DND-41 (cell line): ENCODE data around the gene RFTN1.

Experiments
- ATAC-seq: fragments of 200-7000 bp; cut with Tn5 transposase; 3 replicates; pipeline ENCODE4 v1.9.1; 2021; ENCODE audit warnings: low read depth; ENCODE audit not compliant: insufficient read depth
- DNase-seq: peaks from one replicate; pipeline ENCODE4 v3.0.0-alpha.2; 2020
- H2AFZ ChIP-seq: 2 replicates; pipeline ENCODE4 v1.6.0; 2012; ENCODE audit warnings: low read depth, low read length
- H3K27ac ChIP-seq: 2 replicates; pipeline ENCODE4 v1.5.1; 2012; ENCODE audit warnings: low read length, inconsistent platforms
- H3K27me3 ChIP-seq: fragments of 200-600 bp; sonication (generic); 2 replicates; pipeline ENCODE4 v1.6.0; 2012; ENCODE audit warnings: low read length, mild to moderate bottlenecking, inconsistent platforms; ENCODE audit not compliant: insufficient read depth, poor library complexity
- H3K36me3 ChIP-seq: 2 replicates; pipeline ENCODE4 v1.5.1; 2012; ENCODE audit warnings: low read length, inconsistent platforms; ENCODE audit not compliant: insufficient read depth
- H3K4me1 ChIP-seq: 2 replicates; pipeline ENCODE4 v1.5.1; 2012; ENCODE audit warnings: mild to moderate bottlenecking, low read length; ENCODE audit not compliant: insufficient read depth
- H3K4me2 ChIP-seq: 2 replicates; pipeline ENCODE4 v1.6.0; 2012; ENCODE audit warnings: mild to moderate bottlenecking, moderate library complexity, low read length, inconsistent platforms; ENCODE audit not compliant: insufficient read depth
- H3K4me3 ChIP-seq, 2 experiments: fragments of 200-600 bp in 1 of 2; shearing (Covaris generic) in 1 of 2; 2 replicates each; pipeline ENCODE4 v1.5.1; 2012 to 2016; ENCODE audit warnings: inconsistent platforms in 2 of 2, low read length in 2 of 2, mild to moderate bottlenecking in 2 of 2, low read depth in 1 of 2, moderate library complexity in 1 of 2
- H3K79me2 ChIP-seq: 2 replicates; pipeline ENCODE4 v1.6.0; 2012; ENCODE audit warnings: low read length, inconsistent platforms; ENCODE audit not compliant: insufficient read depth
- H3K9ac ChIP-seq: 2 replicates; pipeline ENCODE4 v1.6.0; 2012; ENCODE audit warnings: low read depth, mild to moderate bottlenecking, inconsistent platforms, low read length, moderate library complexity
- H3K9me3 ChIP-seq: 2 replicates; pipeline ENCODE4 v1.5.1; 2012; ENCODE audit warnings: low read length, moderate library complexity, mild to moderate bottlenecking, inconsistent platforms; ENCODE audit not compliant: insufficient read depth, severe bottlenecking
- H4K20me1 ChIP-seq: 2 replicates; pipeline ENCODE4 v1.6.0; 2012; ENCODE audit warnings: low read length; ENCODE audit not compliant: insufficient read depth
- CTCF ChIP-seq: IDR thresholded peaks from 2 replicates; pipeline ENCODE4 v1.5.1; 2012; ENCODE audit warnings: borderline replicate concordance, low read length, moderate library complexity, mild to moderate bottlenecking; ENCODE audit not compliant: poor library complexity, severe bottlenecking; ENCODE audit errors: extremely low read depth
- EZH2 ChIP-seq: IDR thresholded peaks from 3 replicates; pipeline ENCODE4 v1.6.1; 2012; ENCODE audit warnings: borderline replicate concordance, low read depth, mild to moderate bottlenecking, moderate library complexity, low read length, inconsistent platforms; ENCODE audit not compliant: severe bottlenecking

The RFTN1 gene

DNA sequence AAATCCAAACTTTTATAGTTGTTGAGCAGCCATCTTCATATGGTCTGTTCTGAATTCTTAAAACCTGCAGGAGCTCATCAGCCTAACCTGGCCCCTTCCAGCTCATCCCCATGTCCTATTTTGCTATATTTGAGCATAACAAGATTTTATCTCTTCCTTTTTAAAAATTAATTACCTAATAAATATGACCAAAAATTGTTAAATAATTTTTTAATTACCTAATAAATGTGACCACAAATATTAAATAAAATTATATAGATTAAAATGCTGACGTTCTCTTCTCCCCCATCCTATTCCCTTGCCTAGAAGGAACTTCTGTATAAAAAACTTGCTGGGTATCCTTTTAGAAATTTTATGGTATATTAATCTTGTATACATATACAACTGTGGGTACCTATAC, 204.8 kb downstream of the RFTN1 start:
- H3K36me3 ChIP-seq = peaks cover 52% of the 10 kb centered on the region
- H3K4me1 ChIP-seq = peaks cover 98% of the 10 kb centered on the region
- peaks cover 66% of the 10 kb centered on the region for H3K79me2 ChIP-seq

DNA sequence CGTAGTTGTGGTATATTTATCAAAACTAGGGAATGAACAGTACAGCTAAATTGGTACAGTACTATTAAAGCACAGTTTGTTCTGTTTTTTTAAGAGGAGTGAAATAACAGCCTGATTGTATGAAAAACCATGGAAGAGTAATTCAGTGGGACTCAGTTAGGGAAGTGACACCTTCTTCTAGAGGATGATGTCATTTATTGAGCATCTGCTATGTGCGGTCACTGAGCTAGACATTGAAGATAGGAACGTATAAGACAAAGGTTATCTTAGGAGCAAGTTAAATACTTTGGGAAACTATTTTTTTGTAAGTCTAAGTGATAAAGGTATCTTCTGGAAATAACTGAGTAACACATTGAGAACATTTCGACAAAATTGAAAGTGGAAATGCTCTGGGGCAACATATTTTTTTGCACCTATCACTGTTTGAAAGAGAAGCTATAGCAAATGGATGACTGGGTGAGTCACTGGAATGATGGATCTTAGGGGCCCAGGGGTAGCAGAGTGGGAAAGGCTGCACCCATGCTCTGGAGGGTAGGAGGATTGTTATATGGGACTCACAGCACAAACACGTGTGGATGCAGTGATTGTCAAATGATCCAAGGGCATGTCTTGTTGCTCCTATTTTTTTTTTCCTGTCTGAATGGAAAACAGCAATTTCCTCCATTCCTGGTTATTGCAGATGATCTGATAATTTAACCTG, 205.5 kb downstream of the RFTN1 start:
- H2AFZ ChIP-seq = no peak overlapping the region
- H3K36me3 ChIP-seq = peaks cover 48% of the 10 kb centered on the region
- H4K20me1 ChIP-seq = no peaks in the 10 kb centered on the region
- H3K27me3 ChIP-seq = no peaks in the 10 kb centered on the region
- no peak overlapping the region for H3K4me3 ChIP-seq
- H3K4me1 ChIP-seq = peaks cover 98% of the 10 kb centered on the region
- DNase-seq (no peak), ATAC-seq (no peak)
- no peak for TF ChIP-seq EZH2
- TF ChIP-seq CTCF = no peak
- H3K79me2 ChIP-seq = peaks cover 70% of the 10 kb centered on the region
- no peaks in the 10 kb centered on the region for H3K9me3 ChIP-seq
- no peak overlapping the region for H3K9ac ChIP-seq
- H3K4me2 ChIP-seq = 0 out of 2 replicates have a peak overlapping the region, but pooled peaks have one; percentile 5
- peak overlapping the region; percentile 66 for H3K27ac ChIP-seq

More for the DNA sequence above, 204.8 kb downstream of the RFTN1 start:
- Histone ChIP-seq H3K9ac (no peak overlapping the region), H3K27me3 (no peaks in the 10 kb centered on the region), H2AFZ (no peak overlapping the region), H3K9me3 (no peaks in the 10 kb centered on the region), H3K4me2 (no peak overlapping the region), H3K27ac (peak overlapping the region; percentile 66), H4K20me1 (no peaks in the 10 kb centered on the region), H3K4me3 (no peak overlapping the region)
- ATAC-seq (no peak), DNase-seq (no peak)
- TF ChIP-seq EZH2 (no peak), CTCF (no peak)

GRCh38 chr3:16305111-16305541, 208.4 kb downstream of the RFTN1 start:
- Histone ChIP-seq H3K4me2 (peak overlapping the region; percentile 57), H3K9me3 (no peaks in the 10 kb centered on the region), H3K4me1 (peaks cover 98% of the 10 kb centered on the region), H3K9ac (peak overlapping the region; percentile 61), H3K79me2 (peaks cover 72% of the 10 kb centered on the region), H3K27ac (peak overlapping the region; percentile 95), H3K36me3 (peaks cover 50% of the 10 kb centered on the region), H3K4me3 (peak overlapping the region in 1 of 2 experiments; percentile 45; a peak in 2 of 4 replicates), H2AFZ (no peak overlapping the region), H4K20me1 (no peaks in the 10 kb centered on the region), H3K27me3 (no peaks in the 10 kb centered on the region)
- no peak for DNase-seq
- no peak for ATAC-seq
- no peak for TF ChIP-seq CTCF
- no peak for TF ChIP-seq EZH2
